Frontal cortex (tissue), 4 donors: ENCODE results near the gene CD36. TPM values are rescaled to one million over a fixed set of nuclear protein-coding genes. Genes with fewer than 3 reads are reported as not detected.
A peak's percentile ranks its signal among the peaks of the same experiment; 100 is the strongest.
"Not testable (repeated sequence)": the region's sequence is repeated elsewhere in the genome, so short reads cannot be mapped to it uniquely, and the experiment has no call there.

ENCODE experiments used
- DNase-seq, 2 donors: peaks; one replicate each; pipeline ENCODE4 v3.0.0; 2012; ENCODE audit warnings: low spot score in 2 of 2
- FAIRE-seq: peaks from 2 replicates; lab custom pipeline; 2012; peaks lifted over from hg19 to GRCh38; lab: Jason Lieb, UNC
- total RNA-seq: library from RNA; depleted of rRNA; stranded (reverse); fragments of >200 nt; gene quantifications from one replicate; pipeline ENCODE4 v1.2.3, GENCODE V29; 2014
- donor health status: control.
- donor health status: control.
- donor health status: control.

Gene CD36
- total RNA-seq, 1 donor from 2014 or later, result 22.0 TPM

DNA sequence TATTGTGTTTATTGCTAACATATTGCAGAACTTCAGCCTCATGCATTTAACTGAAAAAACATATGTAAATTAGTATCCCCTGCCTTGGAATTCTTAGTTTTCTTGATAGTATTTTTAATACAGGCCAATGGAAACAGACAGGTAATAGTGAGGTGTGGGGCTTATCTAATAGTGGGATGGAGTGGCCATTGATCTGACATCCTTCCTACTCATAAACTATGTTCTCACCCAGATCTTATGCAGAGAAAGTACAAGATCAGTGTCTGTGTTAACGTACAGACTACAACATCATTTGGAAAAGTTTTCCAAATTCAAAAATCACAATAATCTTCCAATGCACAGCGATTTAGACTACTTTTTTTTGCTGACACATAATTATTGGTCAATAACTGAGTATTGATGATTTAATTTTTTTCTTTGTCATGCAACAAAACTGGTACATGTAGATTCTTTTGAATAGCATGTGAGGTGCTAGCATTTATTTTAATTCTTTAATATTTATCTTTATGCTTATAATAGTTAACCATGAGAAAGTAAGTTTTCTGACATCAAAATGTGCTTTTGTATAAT lies 9.7 kb downstream of the CD36 start:
- no peak for DNase-seq
- no peak for FAIRE-seq

DNA sequence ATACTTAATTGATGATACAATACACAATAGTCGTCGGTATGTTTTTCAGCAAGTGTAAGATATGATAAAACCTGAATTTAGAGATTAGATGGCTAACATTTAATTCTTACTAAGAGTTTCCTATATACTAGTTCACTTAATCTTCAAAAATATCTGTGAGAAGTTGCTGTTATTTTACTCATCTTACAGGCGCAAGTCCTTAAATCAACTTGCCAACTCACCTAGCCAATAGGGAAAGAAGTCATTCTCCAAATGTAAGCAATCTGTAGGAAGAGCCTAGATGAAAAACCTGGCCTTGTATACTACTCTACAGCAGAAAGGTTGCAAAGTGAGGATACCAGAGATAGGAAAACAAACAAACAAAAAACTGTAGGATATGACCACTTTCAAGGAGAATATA lies 10.6 kb downstream of the CD36 start:
- no peak for DNase-seq
- no peak for FAIRE-seq

DNA sequence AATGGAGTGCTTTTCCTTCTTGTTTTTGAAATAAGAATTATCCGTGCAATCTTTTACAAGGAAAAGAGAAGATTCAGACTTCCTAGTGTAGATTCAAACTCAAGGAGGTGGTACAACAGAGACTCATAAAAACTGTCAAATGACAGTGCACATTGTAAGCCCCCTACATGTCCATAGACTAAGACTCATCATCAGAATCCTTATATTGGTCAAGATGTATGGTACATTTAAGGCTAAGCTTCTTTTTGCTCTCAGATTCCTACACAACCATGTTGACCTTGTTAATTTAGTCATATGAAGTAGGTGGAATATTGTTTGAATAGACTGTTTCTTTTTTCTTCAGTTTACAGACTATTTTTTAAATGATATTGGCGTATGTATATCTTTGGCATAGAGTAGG lies 11.6 kb downstream of the CD36 start:
- no peak for FAIRE-seq
- DNase-seq, result no peak

DNA sequence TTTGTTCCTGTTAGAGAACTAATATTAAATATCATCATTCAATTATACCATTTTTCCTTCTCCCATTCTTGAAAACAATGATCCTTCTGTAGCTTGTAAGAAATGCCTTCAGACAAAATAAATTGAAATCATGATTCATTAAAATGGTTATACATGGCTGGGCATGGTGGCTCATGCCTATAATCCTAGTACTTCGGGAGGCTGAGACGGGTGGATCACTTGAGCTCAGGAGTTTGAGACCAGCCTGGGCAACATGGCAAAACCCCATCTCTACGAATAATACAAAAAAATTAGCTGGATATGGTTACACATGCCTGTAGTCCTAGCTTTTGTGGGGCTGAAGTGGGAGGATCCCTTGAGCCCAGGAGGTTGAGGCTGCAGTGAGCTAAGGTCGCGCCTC lies 13.0 kb downstream of the CD36 start:
- DNase-seq (no peak), FAIRE-seq (no peak)

DNA sequence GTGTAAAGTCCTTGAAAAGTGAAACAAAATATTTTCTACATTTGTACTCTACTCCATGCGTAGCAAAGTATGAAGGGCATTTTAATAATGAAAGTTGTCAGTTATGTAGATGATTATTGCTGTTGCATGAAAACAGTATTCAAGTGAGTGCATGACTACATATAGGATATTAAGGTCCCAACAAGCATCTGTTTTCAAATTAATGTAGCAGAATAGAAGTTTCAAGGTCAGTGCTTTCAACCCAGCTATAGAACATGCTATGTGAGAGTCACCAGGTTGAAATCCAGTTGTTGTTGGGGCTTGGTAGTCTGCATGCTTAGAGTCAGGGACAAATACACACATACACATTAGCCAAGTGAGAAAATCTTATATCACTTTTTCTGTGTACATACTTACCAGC lies 14.8 kb downstream of the CD36 start:
- FAIRE-seq (no peak), DNase-seq (no peak)

DNA sequence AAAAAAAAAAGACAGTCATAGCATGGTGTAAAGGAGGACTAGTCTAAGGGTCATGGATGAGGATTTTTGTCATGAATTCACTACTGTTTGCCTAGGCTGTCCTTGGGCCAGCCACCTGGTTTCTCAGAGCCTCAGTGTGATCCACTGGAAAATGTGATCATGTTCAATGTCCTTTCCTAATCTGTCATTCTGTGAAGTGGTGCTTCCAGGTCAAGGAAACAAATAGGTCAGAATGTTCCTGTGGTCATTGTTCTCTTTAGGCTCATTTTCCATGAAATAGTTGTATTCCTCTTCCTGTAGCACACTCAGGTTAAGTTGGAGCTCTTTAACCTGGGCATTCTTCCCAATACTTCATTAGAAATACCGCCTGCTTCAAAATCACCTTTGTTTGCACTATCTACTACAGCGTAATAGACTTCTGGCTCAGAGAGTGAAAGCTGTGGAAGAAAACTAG lies 16.5 kb downstream of the CD36 start:
- FAIRE-seq, result no peak

DNA sequence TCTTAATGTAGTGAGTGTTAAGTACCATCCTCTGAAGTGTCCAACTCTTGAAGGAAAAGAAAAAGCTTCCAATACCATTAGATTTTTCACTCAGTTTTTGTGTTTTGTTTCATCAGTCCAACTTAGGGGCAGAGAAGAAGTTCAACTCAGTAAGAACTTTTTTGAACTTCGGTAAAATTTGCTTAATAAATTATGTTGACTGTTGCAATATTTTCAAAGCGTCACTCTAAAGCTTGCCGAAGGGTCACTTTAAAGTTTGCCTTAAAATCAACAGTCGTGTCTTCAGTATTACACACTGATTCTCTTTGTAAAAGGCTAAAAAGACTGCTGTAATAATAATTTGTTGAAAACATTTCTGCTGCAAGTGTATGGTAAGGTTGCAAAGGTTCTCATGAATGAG lies 17.6 kb downstream of the CD36 start:
- DNase-seq (no peak), FAIRE-seq (no peak)

More for the DNA sequence above, 16.5 kb downstream of the CD36 start:
- no peak for DNase-seq

DNA sequence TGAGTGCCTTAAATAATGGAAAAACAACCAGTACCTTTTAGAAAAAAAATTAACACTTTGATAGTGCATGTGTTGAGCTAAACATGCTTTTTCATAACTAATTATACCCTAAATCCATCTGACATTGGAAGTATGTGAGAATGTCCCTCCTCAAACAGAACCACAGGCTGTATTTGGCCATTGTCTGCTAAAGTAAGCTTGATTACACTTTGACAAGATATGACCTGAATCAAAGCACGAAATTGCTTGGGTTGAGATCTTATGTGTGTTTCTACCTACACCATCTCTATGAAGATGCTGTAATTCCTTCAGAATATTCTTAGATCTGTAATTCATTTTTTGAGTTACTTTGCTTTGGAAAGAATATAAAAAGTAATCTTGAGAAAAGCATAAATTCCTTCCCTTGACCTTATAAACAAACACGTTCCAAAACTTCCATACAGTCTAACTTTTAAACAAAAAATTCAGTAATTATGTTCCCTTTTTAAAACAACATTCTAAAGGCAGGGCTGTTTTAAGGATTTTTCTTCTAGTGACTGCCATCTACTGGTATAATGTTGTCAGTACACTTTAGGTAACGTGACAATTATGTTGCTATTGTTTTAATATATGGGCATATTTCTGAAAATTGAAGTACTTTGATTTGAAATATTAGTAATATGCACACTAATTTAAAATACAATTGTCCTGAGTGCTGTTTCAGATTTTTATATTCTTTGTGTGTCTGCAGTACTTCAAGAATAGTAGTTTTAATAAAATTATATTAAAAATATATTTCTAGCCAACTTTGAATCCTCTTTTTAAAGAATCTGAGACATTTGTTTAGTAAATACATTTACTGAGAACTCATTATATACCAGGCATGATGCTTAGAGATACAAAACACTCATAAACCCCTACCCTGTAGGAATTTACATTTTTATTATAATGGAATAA lies 20.9 kb downstream of the CD36 start:
- FAIRE-seq, result peak; percentile 97
- peak in 1 of 2 donors; percentile 7 for DNase-seq

DNA sequence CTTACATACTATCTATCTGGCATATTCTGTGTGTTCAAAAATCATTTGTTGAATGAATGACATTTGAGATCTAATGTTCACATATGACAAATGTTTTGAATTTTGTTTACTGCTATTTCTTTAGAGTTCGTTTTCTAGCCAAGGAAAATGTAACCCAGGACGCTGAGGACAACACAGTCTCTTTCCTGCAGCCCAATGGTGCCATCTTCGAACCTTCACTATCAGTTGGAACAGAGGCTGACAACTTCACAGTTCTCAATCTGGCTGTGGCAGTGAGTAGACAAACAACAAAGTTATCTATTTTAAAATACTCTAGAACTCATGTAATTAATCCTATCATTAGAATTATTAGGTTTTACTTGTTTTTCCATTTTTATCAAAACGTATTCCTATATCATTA lies 22.5 kb downstream of the CD36 start:
- no peak for FAIRE-seq
- no peak for DNase-seq

DNA sequence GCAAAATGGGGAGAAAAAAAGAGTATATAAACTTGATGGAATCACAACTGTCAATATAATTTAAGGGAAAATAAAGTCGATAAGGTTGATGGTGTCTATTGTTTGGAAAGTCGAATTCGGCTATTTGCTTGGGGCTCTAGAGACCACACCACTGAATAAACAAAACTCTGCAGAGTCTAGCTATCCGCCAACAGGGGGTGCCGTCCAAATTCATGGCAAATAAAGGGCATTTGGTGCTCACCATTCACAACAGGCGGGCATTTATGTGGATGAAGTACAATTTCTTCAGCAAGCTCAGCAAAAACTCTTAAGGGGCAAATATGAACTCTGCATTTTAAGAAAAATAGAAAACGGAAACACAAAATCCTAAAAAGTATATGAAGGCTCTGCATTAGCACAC lies 23.3 kb downstream of the CD36 start:
- FAIRE-seq, result no peak
- DNase-seq, result no peak

DNA sequence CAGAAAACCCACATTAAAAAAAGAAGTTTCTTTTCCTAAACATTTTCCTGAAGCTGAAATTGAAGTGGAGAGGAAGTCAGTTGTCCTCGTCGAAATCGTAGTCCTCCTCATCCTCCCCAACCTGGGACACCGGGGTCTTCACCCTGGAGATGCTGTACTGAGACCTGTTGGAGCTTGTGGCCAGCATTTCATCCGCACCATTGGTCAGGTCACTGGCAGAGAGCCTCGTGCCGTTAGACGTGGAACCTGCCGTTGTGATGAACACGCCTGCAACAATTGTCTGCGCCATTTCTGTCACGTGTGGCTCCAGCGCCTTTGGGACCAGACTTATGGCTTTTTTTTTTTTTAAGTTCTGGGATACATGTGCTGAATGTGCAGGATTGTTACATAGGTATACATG lies 23.8 kb downstream of the CD36 start:
- FAIRE-seq, result no peak
- DNase-seq, result no peak

DNA sequence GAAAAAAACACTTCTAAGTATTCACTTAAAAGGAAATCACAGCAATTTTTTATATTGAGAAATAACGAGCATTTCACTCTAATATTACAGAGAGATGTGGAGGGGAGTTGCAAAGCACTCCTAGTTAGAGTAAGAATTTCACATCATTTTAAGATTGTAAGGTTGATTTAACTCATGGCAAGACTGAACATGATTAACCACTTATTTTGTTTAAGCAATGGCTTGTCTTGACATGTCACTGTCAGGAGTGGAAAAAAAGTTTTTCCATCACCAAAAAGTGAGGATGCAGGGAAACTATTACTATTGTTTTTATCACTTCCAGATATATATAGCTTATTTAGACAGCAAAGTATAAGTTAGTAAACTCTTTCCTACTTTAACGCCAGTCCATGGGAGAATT lies 27.1 kb downstream of the CD36 start:
- DNase-seq (no peak), FAIRE-seq (no peak)

DNA sequence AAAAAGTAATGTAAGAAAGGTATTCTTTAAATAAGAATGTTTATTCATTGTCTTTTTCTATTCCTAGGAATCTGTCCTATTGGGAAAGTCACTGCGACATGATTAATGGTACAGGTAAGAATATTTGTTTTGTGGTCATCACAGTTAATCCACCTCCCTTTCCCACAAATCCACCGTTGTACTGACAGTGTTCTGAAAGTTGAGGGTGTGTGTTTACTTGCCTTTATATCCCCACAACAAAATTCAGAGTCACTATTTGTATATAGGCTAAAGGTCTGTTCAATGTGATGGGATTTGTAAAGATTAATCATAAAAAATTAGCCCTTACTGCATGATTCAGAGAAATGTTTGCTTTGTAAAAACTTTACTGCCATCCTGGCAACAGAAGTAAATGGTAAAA lies 27.9 kb downstream of the CD36 start:
- FAIRE-seq (no peak), DNase-seq (no peak)

DNA sequence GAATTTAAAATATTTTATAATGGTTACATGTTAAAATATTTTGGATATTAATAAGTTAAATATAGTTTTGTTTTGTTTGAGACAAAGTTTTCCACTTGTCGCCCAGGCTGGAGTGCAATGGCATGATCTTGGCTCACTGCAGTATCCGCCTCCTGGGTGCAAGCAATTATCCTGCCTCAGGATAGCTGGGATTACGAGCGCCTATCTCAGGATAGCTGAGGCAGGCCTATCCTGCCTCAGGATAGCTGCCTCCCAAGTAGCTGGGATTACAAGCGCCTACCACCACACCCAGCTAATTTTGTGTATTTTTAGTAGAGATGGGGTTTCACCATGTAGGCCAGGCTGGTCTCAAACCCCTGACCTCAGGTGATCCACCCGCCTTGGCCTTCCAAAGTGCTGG lies 30.9 kb downstream of the CD36 start:
- not testable (repeated sequence) for DNase-seq

DNA sequence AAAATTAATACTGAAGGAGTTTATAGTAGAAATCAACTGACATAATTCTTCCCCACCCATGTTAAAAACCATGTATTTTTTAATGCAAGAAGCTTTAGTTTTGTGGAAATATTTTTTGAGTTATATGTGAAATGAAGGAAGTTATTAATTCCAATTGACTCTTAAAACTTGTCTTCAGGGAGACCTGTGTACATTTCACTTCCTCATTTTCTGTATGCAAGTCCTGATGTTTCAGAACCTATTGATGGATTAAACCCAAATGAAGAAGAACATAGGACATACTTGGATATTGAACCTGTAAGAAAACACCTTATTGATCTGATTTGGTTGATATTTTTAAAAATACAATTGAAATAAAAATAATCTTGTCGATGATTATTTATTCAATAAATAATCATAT lies 33.3 kb downstream of the CD36 start:
- no peak for FAIRE-seq
- no peak for DNase-seq

More for the DNA sequence above, 30.9 kb downstream of the CD36 start:
- FAIRE-seq, result not testable (repeated sequence)

DNA sequence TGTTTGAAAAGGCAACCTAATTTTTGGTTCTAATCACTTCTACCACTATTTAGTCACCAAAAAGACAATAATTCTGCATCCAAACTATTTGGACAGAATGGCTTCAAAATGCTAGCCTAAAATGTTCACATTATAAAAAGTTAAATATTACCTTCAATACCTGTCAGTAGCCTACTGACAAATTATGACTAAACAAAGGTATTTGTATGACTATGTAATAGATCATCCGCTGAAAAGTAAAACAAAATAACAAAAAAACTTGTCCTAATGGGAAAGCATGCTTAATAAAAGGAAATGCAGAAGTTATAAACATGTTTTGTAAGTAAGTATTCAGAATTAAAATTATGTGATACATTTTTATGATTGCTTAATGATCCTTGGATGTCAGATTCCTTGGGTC lies 36.6 kb downstream of the CD36 start:
- FAIRE-seq (no peak), DNase-seq (no peak)

DNA sequence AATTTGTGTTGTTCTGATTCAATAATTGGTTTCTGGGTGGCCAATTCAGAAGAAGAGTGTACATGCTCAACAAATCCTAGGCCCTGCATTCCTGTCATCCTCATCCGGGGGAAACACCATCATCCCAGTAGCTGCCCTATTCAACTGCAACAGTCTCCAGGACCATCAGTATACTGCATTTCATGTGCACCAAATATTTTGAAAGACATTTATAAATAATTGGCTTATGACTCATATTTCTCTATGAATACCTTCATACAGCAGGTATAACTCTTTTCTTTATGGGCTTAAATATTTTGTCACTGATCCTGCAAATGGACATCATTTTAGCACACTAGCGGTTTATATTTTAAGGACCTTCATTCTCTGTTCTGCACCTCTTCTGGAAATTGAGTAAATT lies 38.0 kb downstream of the CD36 start:
- FAIRE-seq (no peak), DNase-seq (no peak)

DNA sequence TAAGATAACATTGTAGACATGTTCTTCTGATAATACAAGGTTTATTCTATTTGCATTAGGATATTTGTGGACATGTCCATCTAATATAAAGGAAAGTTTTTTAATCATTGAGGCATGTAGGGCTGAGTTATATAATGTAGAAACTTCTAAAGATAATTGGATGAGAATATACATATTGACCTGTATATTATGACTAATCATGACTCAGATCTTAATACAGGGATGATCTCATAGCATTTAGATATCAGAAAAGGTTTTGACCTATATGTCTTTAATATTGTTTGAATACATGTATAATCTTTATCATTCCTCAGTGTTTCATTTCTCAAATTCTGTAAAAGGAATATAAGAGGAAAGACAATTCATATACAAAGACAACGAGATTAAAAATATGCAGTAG lies 39.2 kb downstream of the CD36 start:
- FAIRE-seq (no peak), DNase-seq (no peak)

DNA sequence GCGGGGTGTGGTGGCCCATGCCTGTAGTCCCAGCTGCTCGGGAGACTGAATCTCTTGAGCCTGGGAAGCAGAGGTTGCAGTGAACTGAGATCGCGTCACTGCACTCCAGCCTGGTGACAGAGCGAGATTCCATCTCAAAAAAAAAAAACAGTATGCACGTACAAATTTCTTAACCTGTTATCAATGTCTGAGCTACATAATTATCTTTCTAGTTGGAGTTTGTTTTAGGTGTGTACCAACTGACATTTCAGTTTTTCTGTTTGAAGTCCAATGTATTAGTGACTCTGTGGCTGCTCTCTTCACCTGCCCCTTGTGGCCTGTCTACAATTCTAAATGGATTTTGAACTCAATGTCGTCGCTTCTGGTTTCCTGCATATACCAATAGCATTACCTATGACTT lies 40.3 kb downstream of the CD36 start:
- FAIRE-seq (no peak), DNase-seq (no peak)

DNA sequence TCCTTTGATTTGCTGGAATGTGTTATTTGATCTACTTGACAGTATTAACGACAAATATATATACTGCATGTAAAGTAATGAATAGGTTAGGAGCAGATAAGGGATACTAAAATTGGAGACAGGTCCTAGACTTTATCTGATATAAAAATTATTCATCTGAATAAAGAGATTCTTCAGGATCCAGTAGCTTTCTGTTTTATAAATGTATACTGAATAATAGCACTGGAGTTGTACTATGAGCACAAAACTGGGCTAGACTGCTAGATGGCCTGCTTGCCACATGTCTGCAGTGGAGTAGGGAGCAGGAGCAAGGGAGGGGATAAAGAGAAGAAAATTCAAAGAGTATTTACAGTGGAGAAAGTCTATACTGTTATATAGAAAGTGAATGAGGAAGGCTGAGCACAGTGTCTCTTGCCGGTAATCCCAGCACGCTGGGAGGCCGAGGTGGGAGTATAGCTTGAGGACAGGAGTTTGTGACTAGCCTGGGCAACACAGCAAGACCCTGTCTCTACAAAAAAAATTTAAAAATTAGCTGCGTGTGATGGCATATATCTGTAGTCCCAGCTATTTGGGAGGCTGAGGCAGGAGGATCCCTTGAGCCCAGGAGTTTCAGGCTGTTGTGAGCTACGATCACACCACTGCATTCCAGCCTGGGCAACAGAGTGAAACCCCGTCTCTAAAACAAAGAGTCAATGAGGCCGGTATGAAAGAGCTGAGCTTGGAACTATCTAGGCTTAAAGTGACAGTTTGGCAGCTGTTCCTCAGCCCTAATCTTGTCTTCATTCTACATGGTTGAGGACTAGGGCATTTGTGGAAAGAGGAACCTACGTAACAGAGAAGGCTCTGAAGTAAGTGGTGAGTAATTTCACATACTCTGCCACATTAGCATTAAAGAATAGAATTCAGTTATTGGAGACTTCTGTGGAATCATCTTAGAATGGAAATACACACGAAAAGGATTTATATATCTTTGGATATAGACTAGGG lies 41.8 kb downstream of the CD36 start:
- FAIRE-seq (no peak), DNase-seq (no peak)
